H9 (cell line): ENCODE measurements around the gene CYP2W1. TPM values are rescaled to one million over a fixed set of nuclear protein-coding genes. Genes with fewer than 3 reads are reported as not detected.

Experiments used
- DNase-seq: peaks from one replicate; pipeline ENCODE4 v3.0.0-alpha.2; 2017
- H2AFZ ChIP-seq: one replicate; pipeline ENCODE4 v1.6.1; 2013; ENCODE audit warnings: mild to moderate bottlenecking, low read length, control low read depth, moderate library complexity
- H2AK5ac ChIP-seq: 2 replicates; pipeline ENCODE4 v1.6.1; 2013; ENCODE audit warnings: low read length, control low read depth, mixed read lengths; ENCODE audit not compliant: insufficient read length
- H2BK120ac ChIP-seq: one replicate; pipeline ENCODE4 v1.6.1; 2013; ENCODE audit warnings: low read depth, mild to moderate bottlenecking, low read length, control low read depth, inconsistent platforms; ENCODE audit not compliant: poor library complexity, severe bottlenecking
- H2BK12ac ChIP-seq: 2 replicates; pipeline ENCODE4 v1.6.1; 2013; ENCODE audit warnings: low read length, control low read depth, mixed read lengths, low read depth; ENCODE audit not compliant: insufficient read length
- H2BK15ac ChIP-seq: 2 replicates; pipeline ENCODE4 v1.6.1; 2013; ENCODE audit warnings: low read depth, low read length, control low read depth
- H2BK20ac ChIP-seq: one replicate; pipeline ENCODE4 v1.6.1; 2013; ENCODE audit warnings: low read depth, mild to moderate bottlenecking, low read length, control low read depth, inconsistent platforms; ENCODE audit not compliant: poor library complexity, severe bottlenecking
- H2BK5ac ChIP-seq: 2 replicates; pipeline ENCODE4 v1.6.1; 2013; ENCODE audit warnings: low read length, control low read depth, mixed read lengths; ENCODE audit not compliant: insufficient read length
- H3K14ac ChIP-seq: 2 replicates; pipeline ENCODE4 v1.6.1; 2013; ENCODE audit warnings: low read length, control low read depth; ENCODE audit not compliant: insufficient read depth
- H3K18ac ChIP-seq: 2 replicates; pipeline ENCODE4 v1.6.1; 2013; ENCODE audit warnings: low read depth, mild to moderate bottlenecking, mixed read lengths, low read length, control low read depth; ENCODE audit not compliant: insufficient read length
- H3K23ac ChIP-seq: 2 replicates; pipeline ENCODE4 v1.6.1; 2013; ENCODE audit warnings: low read length, control low read depth, mixed read lengths, low read depth; ENCODE audit not compliant: insufficient read length
- H3K23me2 ChIP-seq: 2 replicates; pipeline ENCODE4 v1.6.1; 2013; ENCODE audit warnings: low read depth, mild to moderate bottlenecking, mixed read lengths, low read length, control low read depth; ENCODE audit not compliant: insufficient read length, poor library complexity, severe bottlenecking
- H3K27ac ChIP-seq: 2 replicates; pipeline ENCODE4 v1.5.1; 2013; ENCODE audit warnings: low read length, control low read depth, mixed read lengths, low read depth; ENCODE audit not compliant: insufficient read length
- H3K27me3 ChIP-seq: 2 replicates; pipeline ENCODE4 v1.6.1; 2013; ENCODE audit warnings: low read length, control low read depth, inconsistent platforms; ENCODE audit not compliant: insufficient read depth
- H3K4ac ChIP-seq: 2 replicates; pipeline ENCODE4 v1.6.1; 2013; ENCODE audit warnings: low read depth, mild to moderate bottlenecking, control low read depth, inconsistent platforms, low read length, moderate library complexity
- H3K4me1 ChIP-seq: 2 replicates; pipeline ENCODE4 v1.6.1; 2013; ENCODE audit warnings: low read length, control low read depth, inconsistent platforms; ENCODE audit not compliant: insufficient read depth
- H3K4me2 ChIP-seq: 2 replicates; pipeline ENCODE4 v1.6.1; 2013; ENCODE audit warnings: low read length, control low read depth, mixed read lengths; ENCODE audit not compliant: insufficient read length, insufficient read depth
- H3K56ac ChIP-seq: 2 replicates; pipeline ENCODE4 v1.6.1; 2013; ENCODE audit warnings: low read depth, mild to moderate bottlenecking, mixed read lengths, low read length, control low read depth; ENCODE audit not compliant: insufficient read length
- H3K79me1 ChIP-seq: 2 replicates; pipeline ENCODE4 v1.6.1; 2013; ENCODE audit warnings: low read depth, mild to moderate bottlenecking, moderate library complexity, low read length, control low read depth, inconsistent platforms; ENCODE audit not compliant: insufficient read depth, poor library complexity, severe bottlenecking
- H3K79me2 ChIP-seq: 2 replicates; pipeline ENCODE4 v1.6.1; 2013; ENCODE audit warnings: low read length, control low read depth, inconsistent platforms; ENCODE audit not compliant: insufficient read depth
- H3K9ac ChIP-seq: 2 replicates; pipeline ENCODE4 v1.6.1; 2013; ENCODE audit warnings: low read length, control low read depth, mixed read lengths; ENCODE audit not compliant: insufficient read length; ENCODE audit errors: extremely low read depth
- H3K9me3 ChIP-seq: one replicate; pipeline ENCODE4 v1.6.1; 2013; ENCODE audit warnings: low read depth, low read length, inconsistent platforms; ENCODE audit not compliant: control insufficient read depth
- H3T11ph ChIP-seq: one replicate; pipeline ENCODE4 v1.6.1; 2013; ENCODE audit warnings: mild to moderate bottlenecking, low read length, control low read depth, inconsistent platforms
- H4K20me1 ChIP-seq: one replicate; pipeline ENCODE4 v1.6.1; 2013; ENCODE audit not compliant: control insufficient read depth, insufficient read length, insufficient read depth
- H4K5ac ChIP-seq: 2 replicates; pipeline ENCODE4 v1.6.1; 2013; ENCODE audit warnings: low read depth, mild to moderate bottlenecking, mixed read lengths, low read length, control low read depth; ENCODE audit not compliant: insufficient read length
- H4K8ac ChIP-seq: replicated peaks from 2 replicates; pipeline ENCODE4 v1.6.1; 2013; ENCODE audit warnings: low read length, control low read depth, mixed read lengths, low read depth; ENCODE audit not compliant: insufficient read length
- H4K91ac ChIP-seq: 2 replicates; pipeline ENCODE4 v1.6.1; 2013; ENCODE audit warnings: low read depth, mild to moderate bottlenecking, moderate library complexity, mixed read lengths, low read length, control low read depth; ENCODE audit not compliant: insufficient read length
- H3K27ac Mint-ChIP-seq, 3 experiments: 2 replicates in 2 of 3; 3 replicates in 1 of 3; pipeline ENCODE4 v1.8.0; 2020 to 2021; ENCODE audit warnings: mixed read lengths in 3 of 3, mild to moderate bottlenecking in 1 of 3, moderate library complexity in 1 of 3
- H3K27me3 Mint-ChIP-seq: 2 replicates; pipeline ENCODE4 v1.8.0; 2021; ENCODE audit warnings: low read depth, mild to moderate bottlenecking, moderate library complexity, mixed read lengths
- H3K36me3 Mint-ChIP-seq, 3 experiments: 2 replicates in 2 of 3; 3 replicates in 1 of 3; pipeline ENCODE4 v1.8.0; 2020 to 2021; ENCODE audit warnings: low read depth in 3 of 3, mixed read lengths in 3 of 3; ENCODE audit not compliant: insufficient read depth in 1 of 3
- H3K4me1 Mint-ChIP-seq, 2 experiments: 2 replicates each; pipeline ENCODE4 v1.8.0; 2020; ENCODE audit warnings: mixed read lengths in 2 of 2
- H3K4me3 Mint-ChIP-seq, 2 experiments: 2 replicates in 1 of 2; 3 replicates in 1 of 2; pipeline ENCODE4 v1.8.0; 2020 to 2021; ENCODE audit warnings: mild to moderate bottlenecking in 2 of 2, mixed read lengths in 2 of 2, moderate library complexity in 1 of 2
- H3K9me3 Mint-ChIP-seq, 2 experiments: 2 replicates in 1 of 2; 3 replicates in 1 of 2; pipeline ENCODE4 v1.8.0; 2020; ENCODE audit warnings: mild to moderate bottlenecking in 2 of 2, mixed read lengths in 2 of 2, moderate library complexity in 1 of 2
- CTCF ChIP-seq: fragments of 200-600 bp; sonication (generic); conservative IDR thresholded peaks from 3 replicates; pipeline ENCODE4 v1.8.0; 2021; ENCODE audit warnings: antibody characterized with exemption, mild to moderate bottlenecking
- WGBS: extraction: QIAGEN DNeasy Blood & Tissue Kit; methylation state at CpG from one replicate; pipeline ENCODE4 v1.1.7; 2013; ENCODE audit warnings: missing lambda C conversion rate, low lambda C conversion rate, mixed read lengths; ENCODE audit not compliant: insufficient read length; ENCODE audit errors: extremely low coverage; 5-methylcytosine and 5-hydroxymethylcytosine counted together
- total RNA-seq: library from RNA; stranded (reverse); gene quantifications from 2 replicates; pipeline ENCODE4 v1.2.1, GENCODE V29; 2021

CYP2W1 gene
- total RNA-seq, 1 experiment from 2014 or later: not detected

DNA sequence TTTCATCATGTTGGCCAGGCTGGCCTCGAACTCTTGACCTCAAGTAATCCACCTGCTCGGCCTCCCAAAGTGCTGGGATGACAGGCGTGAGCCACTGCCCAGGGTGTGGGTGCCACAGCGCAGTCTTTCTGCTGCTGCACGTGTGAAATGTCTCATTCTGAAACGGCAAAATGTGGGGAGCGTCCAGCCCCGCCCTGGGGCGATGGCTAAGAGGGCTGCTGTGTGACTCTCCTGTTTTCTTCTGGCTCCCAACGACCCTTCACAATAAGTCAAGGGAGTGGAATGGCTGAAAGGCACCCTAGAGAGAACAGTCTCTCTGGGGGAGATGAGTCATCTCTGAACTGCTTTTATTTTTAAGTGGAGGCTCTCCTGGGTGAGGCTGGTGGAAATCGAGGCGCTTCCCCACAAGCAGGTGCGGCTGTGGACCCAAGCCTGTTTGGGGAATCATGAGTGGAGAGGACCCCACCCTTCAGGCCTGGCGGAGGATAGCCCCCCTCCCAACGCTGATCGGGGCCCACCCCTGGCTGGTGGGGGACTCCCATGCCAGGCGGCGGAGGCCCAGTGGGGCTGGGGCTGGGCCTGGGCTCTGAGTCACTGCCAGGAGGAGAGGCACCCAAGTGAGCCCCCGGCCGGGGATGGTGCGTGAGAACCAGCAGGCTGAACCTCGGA is 46.5 kb upstream of the CYP2W1 start:
- no peak for TF ChIP-seq CTCF
- Mint-ChIP-seq H3K36me3 (no peaks in the 10 kb centered on the region; a peak in 2 of 7 replicates), H3K4me3 (no peak overlapping the region), H3K27ac (peak overlapping the region in 1 of 3 experiments; percentile 89; a peak in 2 of 7 replicates), H3K27me3 (peaks cover 6% of the 10 kb centered on the region), H3K4me1 (peaks cover 4 to 5% of the 10 kb centered on the region in 2 experiments; a peak in 2 of 4 replicates), H3K9me3 (peaks cover 3 to 4% of the 10 kb centered on the region in 2 experiments; a peak in 3 of 5 replicates)
- H3K4me2 ChIP-seq: no peak overlapping the region
- H3K4me1 ChIP-seq: no peaks in the 10 kb centered on the region
- no CpG with 5 or more reads among the region's 22 CpGs for WGBS
- H3K79me2 ChIP-seq: no peaks in the 10 kb centered on the region
- no peak overlapping the region for H3K56ac ChIP-seq
- no peak overlapping the region for H2AK5ac ChIP-seq
- no peaks in the 10 kb centered on the region for H3K23me2 ChIP-seq
- H3K4ac ChIP-seq: no peak overlapping the region
- H4K20me1 ChIP-seq: no peaks in the 10 kb centered on the region
- H3T11ph ChIP-seq: no peak overlapping the region
- H2BK12ac ChIP-seq: no peak overlapping the region
- no peak overlapping the region for H4K91ac ChIP-seq
- no peak overlapping the region for H2BK20ac ChIP-seq
- no peaks in the 10 kb centered on the region for H3K27me3 ChIP-seq
- H3K79me1 ChIP-seq: no peaks in the 10 kb centered on the region
- H2AFZ ChIP-seq: no peak overlapping the region
- H2BK15ac ChIP-seq: no peak overlapping the region
- no peak overlapping the region for H2BK5ac ChIP-seq
- no peak overlapping the region for H3K18ac ChIP-seq
- no peak overlapping the region for H3K9ac ChIP-seq
- 0 out of 2 replicates have a peak overlapping the region, but pooled peaks have one; percentile 31 for H3K14ac ChIP-seq
- DNase-seq: no peak
- no peak overlapping the region for H2BK120ac ChIP-seq
- no peak overlapping the region for H3K27ac ChIP-seq
- H3K23ac ChIP-seq: no peak overlapping the region
- no peaks in the 10 kb centered on the region for H3K9me3 ChIP-seq
- no peak overlapping the region for H4K8ac ChIP-seq
- H4K5ac ChIP-seq: no peak overlapping the region
